ENCODE measurements around the gene IER2.

The IER2 gene

DNA sequence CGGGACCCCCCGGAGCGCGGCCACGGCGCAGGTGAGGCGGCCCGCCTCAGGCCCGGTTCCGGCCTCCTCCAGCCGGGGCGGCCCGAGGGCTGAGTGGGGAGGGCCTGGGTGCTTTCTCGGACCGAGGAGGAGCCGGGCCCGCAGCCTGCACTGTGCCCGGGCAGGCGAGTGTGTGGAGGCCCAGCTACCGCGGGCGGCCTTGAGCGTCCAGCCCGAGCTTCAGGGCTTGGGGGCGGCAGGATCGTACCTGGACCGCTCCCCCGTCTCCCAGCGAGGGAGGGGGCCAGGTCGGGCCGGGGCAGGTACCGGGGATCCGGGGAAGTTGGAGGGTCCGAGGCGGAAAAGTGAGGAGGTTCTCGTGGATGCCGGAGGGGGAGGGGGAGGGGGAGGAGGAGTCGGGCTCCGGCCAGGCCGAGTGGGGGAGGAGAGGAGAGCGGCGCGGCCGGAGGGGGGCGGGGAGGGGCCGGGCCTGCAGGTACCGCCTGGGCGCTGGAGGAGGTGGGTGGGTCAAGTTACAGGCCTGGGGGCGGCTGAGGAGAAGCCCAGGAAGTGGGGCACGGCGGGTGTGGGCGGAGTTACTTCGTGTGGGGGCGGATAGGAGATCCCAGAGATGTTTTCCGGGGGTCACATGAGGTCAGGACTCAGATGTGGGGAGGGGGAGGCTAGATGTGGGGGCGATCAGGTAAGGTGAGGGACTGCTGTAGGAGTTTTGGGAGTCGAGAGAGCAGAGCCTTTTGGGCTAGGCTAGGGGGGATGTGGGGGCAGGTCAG is 31.6 kb upstream of the IER2 start:
- 0 out of 2 replicates have a peak, but pooled peaks cover 2% of the 10 kb centered on the region for H3K36me3 ChIP-seq (ENCODE audit: low read length)
- H3K9me3 ChIP-seq (ENCODE audit: insufficient read depth, low read length) = no peaks in the 10 kb centered on the region
- H3K9me2 ChIP-seq (replicated peaks; ENCODE audit: insufficient read depth, low read length) = no peaks in the 10 kb centered on the region
- H2AFZ ChIP-seq (ENCODE audit: low read depth, low read length, severe bottlenecking) = no peak overlapping the region
- peak overlapping the region; percentile 91 for H3K9ac ChIP-seq (ENCODE audit: low read length)
- peak overlapping the region; percentile 78 for H3K27ac ChIP-seq (ENCODE audit: low read depth, low read length)
- H4K20me1 ChIP-seq (ENCODE audit: low read depth, low read length) = no peaks in the 10 kb centered on the region
- peaks cover 64% of the 10 kb centered on the region for H3K79me2 ChIP-seq (ENCODE audit: insufficient read depth, low read length)
- H3K4me3 ChIP-seq (ENCODE audit: insufficient read depth, low read length, poor library complexity, severe bottlenecking) = peak overlapping the region; percentile 100
- no peaks in the 10 kb centered on the region for H3K27me3 ChIP-seq (ENCODE audit: low read length)
- peaks cover 8% of the 10 kb centered on the region for H3F3A ChIP-seq (ENCODE audit: insufficient read depth)
- H3K4me2 ChIP-seq (ENCODE audit: low read depth, low read length, poor library complexity, severe bottlenecking) = peak overlapping the region; percentile 67
- TF ChIP-seq, protein P1, sequence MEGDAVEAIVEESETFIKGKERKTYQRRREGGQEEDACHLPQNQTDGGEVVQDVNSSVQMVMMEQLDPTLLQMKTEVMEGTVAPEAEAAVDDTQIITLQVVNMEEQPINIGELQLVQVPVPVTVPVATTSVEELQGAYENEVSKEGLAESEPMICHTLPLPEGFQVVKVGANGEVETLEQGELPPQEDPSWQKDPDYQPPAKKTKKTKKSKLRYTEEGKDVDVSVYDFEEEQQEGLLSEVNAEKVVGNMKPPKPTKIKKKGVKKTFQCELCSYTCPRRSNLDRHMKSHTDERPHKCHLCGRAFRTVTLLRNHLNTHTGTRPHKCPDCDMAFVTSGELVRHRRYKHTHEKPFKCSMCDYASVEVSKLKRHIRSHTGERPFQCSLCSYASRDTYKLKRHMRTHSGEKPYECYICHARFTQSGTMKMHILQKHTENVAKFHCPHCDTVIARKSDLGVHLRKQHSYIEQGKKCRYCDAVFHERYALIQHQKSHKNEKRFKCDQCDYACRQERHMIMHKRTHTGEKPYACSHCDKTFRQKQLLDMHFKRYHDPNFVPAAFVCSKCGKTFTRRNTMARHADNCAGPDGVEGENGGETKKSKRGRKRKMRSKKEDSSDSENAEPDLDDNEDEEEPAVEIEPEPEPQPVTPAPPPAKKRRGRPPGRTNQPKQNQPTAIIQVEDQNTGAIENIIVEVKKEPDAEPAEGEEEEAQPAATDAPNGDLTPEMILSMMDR (IDR thresholded peaks at IDR 0.05; ENCODE audit: insufficient read depth, low read length, poor library complexity, severe bottlenecking) = no peak
- TF ChIP-seq EZH2phosphoT487 (conservative IDR thresholded peaks at IDR 0.05; ENCODE audit: low read length) = no peak

- H3K27ac ChIP-seq (ENCODE audit: low read depth, low read length) = 0 out of 2 replicates have a peak overlapping the region, but pooled peaks have one; percentile 18
- no peaks in the 10 kb centered on the region for H3K9me3 ChIP-seq (ENCODE audit: insufficient read depth, low read length)
- H3K79me2 ChIP-seq (ENCODE audit: insufficient read depth, low read length) = peaks cover 67% of the 10 kb centered on the region
- no peaks in the 10 kb centered on the region for H3K9me2 ChIP-seq (replicated peaks; ENCODE audit: insufficient read depth, low read length)
- peaks cover 8% of the 10 kb centered on the region for H3F3A ChIP-seq (ENCODE audit: insufficient read depth)
- peak overlapping the region; percentile 67 for H3K4me2 ChIP-seq (ENCODE audit: low read depth, low read length, poor library complexity, severe bottlenecking)
- H3K4me3 ChIP-seq (ENCODE audit: insufficient read depth, low read length, poor library complexity, severe bottlenecking) = no peak overlapping the region
- H4K20me1 ChIP-seq (ENCODE audit: low read depth, low read length) = no peaks in the 10 kb centered on the region
- peak overlapping the region; percentile 91 for H3K9ac ChIP-seq (ENCODE audit: low read length)
- H3K36me3 ChIP-seq (ENCODE audit: low read length) = 0 out of 2 replicates have a peak, but pooled peaks cover 2% of the 10 kb centered on the region
- no peak for TF ChIP-seq EZH2phosphoT487 (conservative IDR thresholded peaks at IDR 0.05; ENCODE audit: low read length)
- TF ChIP-seq, protein P1 (IDR thresholded peaks at IDR 0.05; ENCODE audit: insufficient read depth, low read length, poor library complexity, severe bottlenecking) = no peak
- H3K27me3 ChIP-seq (ENCODE audit: low read length) = no peaks in the 10 kb centered on the region
- H2AFZ ChIP-seq (ENCODE audit: low read depth, low read length, severe bottlenecking) = no peak overlapping the region
Measured at GRCh38 chr19:13119627-13120026, 30.6 kb upstream of the IER2 start.

DNA sequence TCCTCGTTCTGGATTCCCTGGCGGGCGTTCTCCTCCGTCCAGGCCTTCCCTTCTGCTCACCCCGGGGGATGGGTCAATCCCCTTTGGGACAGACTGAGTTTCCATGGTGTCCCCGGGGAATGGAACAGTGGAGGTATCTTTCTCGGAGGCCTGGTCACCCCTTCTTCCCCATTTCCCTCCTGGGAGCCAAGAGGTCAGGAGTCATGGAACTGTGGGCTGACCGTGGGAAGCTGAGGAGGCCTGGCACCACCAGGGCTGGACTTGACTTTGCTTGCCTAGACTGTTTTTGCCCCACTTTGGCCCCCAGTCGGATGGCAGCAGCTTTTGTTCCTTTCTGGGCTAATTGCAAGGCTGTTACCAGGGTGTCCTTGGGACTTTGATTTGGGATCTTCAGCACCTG is 30.2 kb upstream of the IER2 start:
- Histone ChIP-seq H3K9me2 (replicated peaks; ENCODE audit: insufficient read depth, low read length) (no peaks in the 10 kb centered on the region), H3K9ac (ENCODE audit: low read length) (no peak overlapping the region), H3K79me2 (ENCODE audit: insufficient read depth, low read length) (peaks cover 67% of the 10 kb centered on the region), H3K4me3 (ENCODE audit: insufficient read depth, low read length, poor library complexity, severe bottlenecking) (no peak overlapping the region), H3F3A (ENCODE audit: insufficient read depth) (peaks cover 8% of the 10 kb centered on the region), H4K20me1 (ENCODE audit: low read depth, low read length) (no peaks in the 10 kb centered on the region), H3K9me3 (ENCODE audit: insufficient read depth, low read length) (no peaks in the 10 kb centered on the region), H3K4me2 (ENCODE audit: low read depth, low read length, poor library complexity, severe bottlenecking) (no peak overlapping the region), H3K27me3 (ENCODE audit: low read length) (no peaks in the 10 kb centered on the region), H2AFZ (ENCODE audit: low read depth, low read length, severe bottlenecking) (no peak overlapping the region), H3K27ac (ENCODE audit: low read depth, low read length) (no peak overlapping the region), H3K36me3 (ENCODE audit: low read length) (no peaks in the 10 kb centered on the region)
- TF ChIP-seq, protein P1 (IDR thresholded peaks at IDR 0.05; ENCODE audit: insufficient read depth, low read length, poor library complexity, severe bottlenecking) = no peak
- TF ChIP-seq EZH2phosphoT487 (conservative IDR thresholded peaks at IDR 0.05; ENCODE audit: low read length) = no peak
